ENCODE data around the gene WDR31.

DNA sequence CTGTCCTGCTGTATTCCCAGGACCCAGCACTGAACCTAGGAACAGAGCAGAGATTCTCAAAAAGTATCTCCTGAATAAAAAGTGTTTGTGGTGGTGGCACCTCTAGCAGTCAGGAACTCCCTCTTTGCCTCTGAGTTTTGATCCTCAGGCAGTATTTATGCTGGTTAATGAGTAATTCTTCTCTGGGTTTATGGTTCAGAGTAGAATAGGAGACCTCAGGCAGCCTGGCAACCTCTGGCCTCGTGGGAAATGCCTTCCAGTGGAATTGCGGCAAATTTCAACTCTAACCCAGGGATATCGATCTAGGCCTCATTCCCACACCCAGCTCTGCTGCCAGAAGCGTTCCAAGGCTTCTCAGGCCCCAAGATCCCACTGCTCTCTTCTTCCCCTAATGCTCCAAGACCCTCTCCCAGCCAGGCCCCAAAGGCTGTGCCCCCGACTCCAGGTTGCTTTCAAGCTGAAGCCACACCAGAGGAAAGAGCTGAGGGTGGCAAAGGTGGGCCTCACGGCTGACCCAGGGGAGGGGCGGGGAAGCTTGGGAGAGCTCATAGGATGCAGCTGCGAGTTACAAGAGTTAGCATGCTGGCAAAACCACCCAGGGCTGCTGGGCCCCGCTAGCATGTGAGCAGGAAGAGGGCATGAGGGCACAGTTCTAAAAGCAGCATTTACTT, 47.6 kb upstream of the WDR31 start:
- TF ChIP-seq, protein P1, sequence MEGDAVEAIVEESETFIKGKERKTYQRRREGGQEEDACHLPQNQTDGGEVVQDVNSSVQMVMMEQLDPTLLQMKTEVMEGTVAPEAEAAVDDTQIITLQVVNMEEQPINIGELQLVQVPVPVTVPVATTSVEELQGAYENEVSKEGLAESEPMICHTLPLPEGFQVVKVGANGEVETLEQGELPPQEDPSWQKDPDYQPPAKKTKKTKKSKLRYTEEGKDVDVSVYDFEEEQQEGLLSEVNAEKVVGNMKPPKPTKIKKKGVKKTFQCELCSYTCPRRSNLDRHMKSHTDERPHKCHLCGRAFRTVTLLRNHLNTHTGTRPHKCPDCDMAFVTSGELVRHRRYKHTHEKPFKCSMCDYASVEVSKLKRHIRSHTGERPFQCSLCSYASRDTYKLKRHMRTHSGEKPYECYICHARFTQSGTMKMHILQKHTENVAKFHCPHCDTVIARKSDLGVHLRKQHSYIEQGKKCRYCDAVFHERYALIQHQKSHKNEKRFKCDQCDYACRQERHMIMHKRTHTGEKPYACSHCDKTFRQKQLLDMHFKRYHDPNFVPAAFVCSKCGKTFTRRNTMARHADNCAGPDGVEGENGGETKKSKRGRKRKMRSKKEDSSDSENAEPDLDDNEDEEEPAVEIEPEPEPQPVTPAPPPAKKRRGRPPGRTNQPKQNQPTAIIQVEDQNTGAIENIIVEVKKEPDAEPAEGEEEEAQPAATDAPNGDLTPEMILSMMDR (IDR thresholded peaks at IDR 0.05; ENCODE audit: insufficient read depth, low read depth, low read length) = no peak
- no peak for TF ChIP-seq EZH2 (IDR thresholded peaks at IDR 0.05; ENCODE audit: insufficient read depth, low read length)

All from astrocyte (in vitro differentiated cells and primary cell).